Karpas-422 (cell line): ENCODE results near the gene DPH6. TPM values are rescaled to one million over a fixed set of nuclear protein-coding genes. Genes with fewer than 3 reads are reported as not detected.
"Not testable (repeated sequence)": the region's sequence is repeated elsewhere in the genome, so short reads cannot be mapped to it uniquely, and the experiment has no call there.

Source experiments
- DNase-seq: peaks from one replicate; pipeline ENCODE4 v3.0.0-alpha.2; 2015
- H2AFZ ChIP-seq: fragments of 200-600 bp; sonication (generic); 2 replicates; pipeline ENCODE4 v1.6.1; 2014; ENCODE audit warnings: antibody characterized with exemption, low read length, mixed read lengths
- H3K27ac ChIP-seq: fragments of 200-600 bp; sonication (generic); 2 replicates; pipeline ENCODE4 v1.5.1; 2014; ENCODE audit warnings: mild to moderate bottlenecking, low read length, moderate library complexity
- H3K27me3 ChIP-seq: fragments of 200-600 bp; sonication (generic); 2 replicates; pipeline ENCODE4 v1.6.1; 2014; ENCODE audit warnings: low read length, mixed read lengths
- H3K36me3 ChIP-seq: fragments of 200-600 bp; sonication (generic); 2 replicates; pipeline ENCODE4 v1.6.1; 2014; ENCODE audit warnings: low read length, mixed read lengths; ENCODE audit not compliant: insufficient read depth
- H3K4me1 ChIP-seq: fragments of 200-600 bp; sonication (generic); 2 replicates; pipeline ENCODE4 v1.6.1; 2014; ENCODE audit warnings: mild to moderate bottlenecking, low read length, mixed read lengths
- H3K4me2 ChIP-seq: fragments of 200-600 bp; sonication (generic); 2 replicates; pipeline ENCODE4 v1.6.1; 2014; ENCODE audit warnings: low read length, low read depth, mild to moderate bottlenecking; ENCODE audit not compliant: poor library complexity, severe bottlenecking
- H3K4me3 ChIP-seq: fragments of 200-600 bp; sonication (generic); 2 replicates; pipeline ENCODE4 v1.5.1; 2014; ENCODE audit warnings: mild to moderate bottlenecking, antibody characterized with exemption, low read length, mixed read lengths
- H3K79me2 ChIP-seq: fragments of 200-600 bp; sonication (generic); 2 replicates; pipeline ENCODE4 v1.6.1; 2014; ENCODE audit warnings: mild to moderate bottlenecking, low read length, mixed read lengths
- H3K9ac ChIP-seq: fragments of 200-600 bp; sonication (generic); 2 replicates; pipeline ENCODE4 v1.6.0; 2014; ENCODE audit warnings: low read length
- H3K9me2 ChIP-seq: fragments of 200-600 bp; sonication (generic), shearing (Covaris generic); replicated peaks from 2 replicates; pipeline ENCODE4 v1.6.0; 2014; ENCODE audit warnings: mild to moderate bottlenecking, low read length, moderate library complexity; ENCODE audit not compliant: insufficient read depth
- H3K9me3 ChIP-seq: fragments of 300-700, 200-600 bp; sonication (generic); 2 replicates; pipeline ENCODE4 v1.6.1; 2014; ENCODE audit warnings: low read length, mixed read lengths
- H4K20me1 ChIP-seq: fragments of 200-600 bp; sonication (generic); 2 replicates; pipeline ENCODE4 v1.6.1; 2014; ENCODE audit warnings: mild to moderate bottlenecking, antibody characterized with exemption, low read length, low read depth; ENCODE audit not compliant: insufficient read depth
- total RNA-seq: library from RNA; depleted of rRNA; stranded (reverse); fragments of >200 nt; shearing (Covaris generic); gene quantifications from 2 replicates; pipeline ENCODE4 v1.2.3, GENCODE V29; 2014; ENCODE audit warnings: low replicate concordance

The DPH6 gene
- total RNA-seq, 1 experiment from 2014 or later: 15.4 TPM

DNA sequence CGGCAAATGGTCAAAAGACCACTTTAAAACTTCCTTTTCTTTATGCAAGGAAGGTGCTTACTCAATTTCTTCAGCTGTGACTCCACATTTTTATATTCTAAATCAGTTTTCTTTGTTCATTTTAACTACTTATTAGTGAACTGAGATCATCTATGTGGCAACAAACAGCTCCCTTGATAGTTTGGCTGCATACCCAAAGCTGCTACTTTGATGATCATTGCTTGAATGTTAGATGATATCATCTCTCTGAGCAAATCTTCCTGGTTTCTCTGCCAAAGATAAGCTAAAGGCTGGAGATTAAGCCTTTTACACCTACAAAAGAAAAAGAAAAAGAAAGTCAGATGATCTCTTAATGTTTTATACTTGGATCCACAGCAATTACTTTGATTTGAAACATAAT is 95.5 kb downstream of the DPH6 start:
- H3K9me3 ChIP-seq: no peaks in the 10 kb centered on the region
- no peaks in the 10 kb centered on the region for H3K9me2 ChIP-seq
- H4K20me1 ChIP-seq: no peaks in the 10 kb centered on the region
- H3K27me3 ChIP-seq: no peaks in the 10 kb centered on the region
- no peak overlapping the region for H3K27ac ChIP-seq
- no peaks in the 10 kb centered on the region for H3K36me3 ChIP-seq
- H3K4me2 ChIP-seq: no peak overlapping the region
- no peak overlapping the region for H3K9ac ChIP-seq
- no peaks in the 10 kb centered on the region for H3K79me2 ChIP-seq
- H3K4me3 ChIP-seq: no peak overlapping the region
- no peak overlapping the region for H2AFZ ChIP-seq
- H3K4me1 ChIP-seq: no peaks in the 10 kb centered on the region
- DNase-seq: no peak

- Histone ChIP-seq H3K27ac (no peak overlapping the region), H3K4me2 (no peak overlapping the region), H3K27me3 (no peaks in the 10 kb centered on the region), H3K9me3 (no peaks in the 10 kb centered on the region), H4K20me1 (no peaks in the 10 kb centered on the region), H3K79me2 (no peaks in the 10 kb centered on the region), H3K9me2 (no peaks in the 10 kb centered on the region), H3K9ac (no peak overlapping the region), H2AFZ (no peak overlapping the region), H3K4me1 (no peaks in the 10 kb centered on the region), H3K4me3 (no peak overlapping the region), H3K36me3 (no peaks in the 10 kb centered on the region)
- no peak for DNase-seq
Observed at GRCh38 chr15:35448294-35448693, 97.7 kb downstream of the DPH6 start.

- Histone ChIP-seq H2AFZ (no peak overlapping the region), H3K36me3 (no peaks in the 10 kb centered on the region), H3K4me3 (no peak overlapping the region), H3K9me2 (no peaks in the 10 kb centered on the region), H3K9me3 (no peaks in the 10 kb centered on the region), H3K4me1 (no peaks in the 10 kb centered on the region), H3K4me2 (no peak overlapping the region), H4K20me1 (no peaks in the 10 kb centered on the region), H3K27me3 (no peaks in the 10 kb centered on the region), H3K27ac (no peak overlapping the region), H3K79me2 (no peaks in the 10 kb centered on the region), H3K9ac (no peak overlapping the region)
- no peak for DNase-seq
Observed at GRCh38 chr15:35445891-35446290, 100.1 kb downstream of the DPH6 start.

- H3K27me3 ChIP-seq: no peaks in the 10 kb centered on the region
- H3K9ac ChIP-seq: no peak overlapping the region
- H3K9me2 ChIP-seq: no peaks in the 10 kb centered on the region
- no peak overlapping the region for H3K4me2 ChIP-seq
- DNase-seq: peak; percentile 80
- H3K9me3 ChIP-seq: no peaks in the 10 kb centered on the region
- no peaks in the 10 kb centered on the region for H3K36me3 ChIP-seq
- no peaks in the 10 kb centered on the region for H3K79me2 ChIP-seq
- no peaks in the 10 kb centered on the region for H4K20me1 ChIP-seq
- no peak overlapping the region for H3K27ac ChIP-seq
- no peaks in the 10 kb centered on the region for H3K4me1 ChIP-seq
- H2AFZ ChIP-seq: no peak overlapping the region
- H3K4me3 ChIP-seq: no peak overlapping the region
Observed at GRCh38 chr15:35444557-35445204, 101.3 kb downstream of the DPH6 start.

DNA sequence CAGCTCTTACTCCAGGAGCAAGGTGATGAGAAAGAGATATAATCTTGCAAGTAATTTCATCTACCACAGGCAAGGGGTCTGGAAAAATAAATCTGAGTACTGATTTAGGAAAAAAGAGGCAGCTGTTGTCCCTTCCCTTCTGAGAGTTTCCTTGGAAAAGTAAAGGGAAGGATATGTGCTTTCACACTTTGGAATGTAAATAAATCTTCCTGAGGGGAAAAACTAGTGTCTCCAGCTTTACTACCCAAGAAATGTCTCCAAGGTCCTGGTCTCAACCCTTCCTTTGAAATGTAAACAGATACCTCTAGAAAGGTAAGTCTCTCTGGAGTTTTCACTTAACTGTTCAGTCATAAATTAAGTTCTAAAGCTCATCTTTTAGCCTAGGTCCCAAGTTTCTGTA is 102.6 kb downstream of the DPH6 start:
- Histone ChIP-seq H3K79me2 (no peaks in the 10 kb centered on the region), H3K27ac (no peak overlapping the region), H3K9ac (no peak overlapping the region), H2AFZ (no peak overlapping the region), H3K27me3 (no peaks in the 10 kb centered on the region), H4K20me1 (no peaks in the 10 kb centered on the region), H3K9me2 (no peaks in the 10 kb centered on the region), H3K4me3 (no peak overlapping the region), H3K4me2 (no peak overlapping the region), H3K9me3 (no peaks in the 10 kb centered on the region), H3K36me3 (no peaks in the 10 kb centered on the region), H3K4me1 (no peaks in the 10 kb centered on the region)
- no peak for DNase-seq

DNA sequence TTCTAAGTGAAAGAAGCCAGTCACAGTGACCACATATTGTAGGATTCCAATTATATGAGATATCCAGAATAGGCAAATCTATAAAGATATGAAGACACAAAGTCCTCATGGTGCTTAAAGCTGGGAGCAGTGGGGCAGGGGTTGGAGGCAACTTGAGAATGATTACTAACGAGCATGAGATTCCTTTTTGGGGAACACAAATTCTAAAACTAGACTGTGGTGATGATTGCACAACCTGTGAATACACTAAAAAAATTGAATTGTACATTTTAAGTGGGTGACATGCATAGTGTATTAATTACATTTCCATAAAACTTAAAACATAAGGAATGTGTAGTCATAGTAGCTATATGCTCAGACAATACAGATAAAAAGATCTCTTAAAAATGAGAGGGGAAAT is 103.2 kb downstream of the DPH6 start:
- H3K36me3 ChIP-seq: no peaks in the 10 kb centered on the region
- no peaks in the 10 kb centered on the region for H3K4me1 ChIP-seq
- no peak overlapping the region for H3K27ac ChIP-seq
- no peaks in the 10 kb centered on the region for H4K20me1 ChIP-seq
- no peak overlapping the region for H3K4me2 ChIP-seq
- no peak overlapping the region for H3K4me3 ChIP-seq
- no peaks in the 10 kb centered on the region for H3K9me2 ChIP-seq
- H3K27me3 ChIP-seq: no peaks in the 10 kb centered on the region
- DNase-seq: no peak
- no peak overlapping the region for H2AFZ ChIP-seq
- H3K9me3 ChIP-seq: no peaks in the 10 kb centered on the region
- H3K9ac ChIP-seq: no peak overlapping the region
- no peaks in the 10 kb centered on the region for H3K79me2 ChIP-seq

- H3K27me3 ChIP-seq, H3K4me3 ChIP-seq, H4K20me1 ChIP-seq, H3K9ac ChIP-seq, H3K9me2 ChIP-seq, H3K4me2 ChIP-seq, H3K79me2 ChIP-seq, H3K27ac ChIP-seq, H3K36me3 ChIP-seq, DNase-seq, H3K9me3 ChIP-seq, H2AFZ ChIP-seq, H3K4me1 ChIP-seq: not testable (repeated sequence)
Observed at GRCh38 chr15:35441279-35441678, 104.7 kb downstream of the DPH6 start.

DNA sequence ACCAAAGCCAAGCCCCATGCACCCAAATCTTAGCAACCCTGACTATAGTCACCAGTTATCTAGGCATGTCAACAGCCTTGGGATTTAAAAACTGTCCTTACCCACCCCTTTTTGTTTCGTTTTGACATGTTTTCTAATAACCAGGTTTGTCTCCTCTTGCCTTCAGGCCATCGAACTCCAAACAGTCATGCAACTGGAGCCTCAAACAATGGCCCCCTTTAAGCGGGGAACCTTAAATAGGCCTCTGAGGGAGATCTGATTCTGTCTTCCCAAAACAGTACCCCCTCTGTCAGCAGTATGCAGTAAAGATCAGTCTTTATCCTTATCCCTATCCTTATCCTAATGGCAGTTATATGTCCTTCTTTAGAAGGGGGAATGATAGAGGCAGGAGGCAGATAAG is 105.7 kb downstream of the DPH6 start:
- Histone ChIP-seq H3K9ac (no peak overlapping the region), H3K27me3 (no peaks in the 10 kb centered on the region), H2AFZ (no peak overlapping the region), H3K79me2 (no peaks in the 10 kb centered on the region), H3K9me3 (no peaks in the 10 kb centered on the region), H3K36me3 (no peaks in the 10 kb centered on the region), H3K4me1 (no peaks in the 10 kb centered on the region), H3K27ac (no peak overlapping the region), H3K4me3 (no peak overlapping the region), H3K4me2 (no peak overlapping the region), H4K20me1 (no peaks in the 10 kb centered on the region), H3K9me2 (no peaks in the 10 kb centered on the region)
- no peak for DNase-seq

DNA sequence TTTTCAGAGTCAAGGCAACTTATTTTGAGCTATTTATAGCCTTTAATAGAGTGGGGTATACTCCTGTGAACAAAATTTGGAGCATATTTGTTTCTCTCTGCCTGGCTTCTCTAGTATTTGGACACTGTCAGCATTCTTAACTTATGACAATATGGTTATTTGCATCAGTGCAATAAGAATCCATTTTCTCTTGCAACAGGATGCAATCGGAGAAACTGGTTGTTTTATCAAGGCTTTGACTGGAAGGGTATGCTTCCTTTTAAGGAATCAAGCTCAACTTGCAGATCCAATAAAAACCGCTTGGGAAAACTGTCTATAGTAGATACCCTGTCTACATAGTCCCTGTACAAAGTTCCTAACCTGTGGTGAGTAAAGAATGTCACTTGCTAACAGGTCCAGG is 106.7 kb downstream of the DPH6 start:
- no peaks in the 10 kb centered on the region for H3K9me2 ChIP-seq
- H3K27me3 ChIP-seq: no peaks in the 10 kb centered on the region
- H3K4me3 ChIP-seq: no peak overlapping the region
- no peak for DNase-seq
- H3K79me2 ChIP-seq: no peaks in the 10 kb centered on the region
- H3K36me3 ChIP-seq: no peaks in the 10 kb centered on the region
- H3K4me2 ChIP-seq: no peak overlapping the region
- H3K9me3 ChIP-seq: no peaks in the 10 kb centered on the region
- no peak overlapping the region for H2AFZ ChIP-seq
- no peak overlapping the region for H3K27ac ChIP-seq
- H3K9ac ChIP-seq: no peak overlapping the region
- no peaks in the 10 kb centered on the region for H4K20me1 ChIP-seq
- H3K4me1 ChIP-seq: no peaks in the 10 kb centered on the region
